Stimulated activated CD8-positive, alpha-beta memory T cell treated with anti-CD3 and anti-CD28 coated beads, Interleukin-4, amount 100 ng/mL, for 48 hours (primary cell): ENCODE data around the gene NAT10.
"Not testable (repeated sequence)": the region's sequence is repeated elsewhere in the genome, so short reads cannot be mapped to it uniquely, and the experiment has no call there.

Experiments
- DNase-seq: peaks from one replicate; pipeline ENCODE4 v3.0.0-alpha.2; 2020

Gene NAT10

DNA sequence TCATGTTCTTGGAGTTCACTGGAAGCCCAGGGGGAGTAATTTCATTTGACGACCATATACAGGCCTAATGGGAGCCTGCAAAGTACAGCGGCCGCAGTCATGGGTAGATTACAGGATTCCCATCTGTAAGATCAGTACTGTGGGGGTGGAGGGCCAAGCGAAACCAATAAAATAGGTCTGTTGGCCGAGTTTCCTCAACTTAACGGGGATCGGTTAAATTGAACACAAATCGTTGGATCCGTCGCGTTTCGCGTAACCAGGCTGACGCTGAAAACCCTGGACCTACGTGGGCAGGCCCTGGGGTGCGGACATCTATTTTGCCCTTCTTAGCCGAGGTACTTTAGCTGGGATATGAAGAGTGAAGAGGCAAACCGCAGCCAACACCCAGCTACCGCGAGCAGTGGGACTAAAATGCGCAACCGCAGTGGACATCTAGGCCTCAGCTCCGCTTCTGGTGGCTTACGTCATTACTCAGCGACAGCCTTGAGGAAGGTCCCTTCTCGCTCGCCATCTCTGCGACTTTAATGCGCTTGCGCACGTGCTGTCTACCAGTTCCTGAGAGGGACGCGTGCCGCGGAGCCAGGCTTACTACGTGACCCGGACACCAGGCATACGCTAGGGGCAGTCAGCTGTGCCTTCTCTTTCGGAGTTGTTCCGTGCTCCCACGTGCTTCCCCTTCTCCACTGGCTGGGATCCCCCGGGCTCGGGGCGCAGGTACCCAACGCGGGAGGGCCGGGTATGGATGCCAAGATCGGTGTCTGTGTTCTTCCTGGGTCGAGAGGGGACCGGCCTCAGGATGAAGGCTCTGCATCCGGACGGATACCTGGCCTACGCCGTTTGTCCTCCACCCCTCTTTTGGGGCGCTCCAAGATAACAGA lies at the start of gene NAT10:
Gene NAT10 (plus strand): TSS at position 551 of the 878 bp plus-strand sequence. CDS start 2,597 bp downstream, outside the sequence.
- peak; percentile 99 for DNase-seq

DNA sequence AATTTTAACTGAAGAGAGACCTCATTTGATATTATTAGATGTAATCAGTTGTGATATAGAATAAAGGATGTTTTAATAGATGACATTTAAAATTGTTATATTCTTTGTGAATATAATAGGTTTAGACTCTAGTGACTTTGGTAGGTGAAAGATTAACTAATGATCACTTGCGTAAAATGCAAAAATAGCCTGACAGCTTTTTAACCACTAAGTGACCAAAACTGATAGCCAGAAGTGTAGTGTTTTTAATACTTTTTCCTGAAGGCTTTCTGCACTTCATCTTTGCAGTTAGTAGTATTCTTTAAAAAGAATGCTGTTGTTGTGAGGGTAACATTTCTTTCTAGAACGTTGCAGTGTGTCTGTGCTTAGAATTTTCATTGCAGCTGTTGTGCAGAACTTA lies 48.8 kb upstream of the NAT10 start:
- no peak for DNase-seq

DNA sequence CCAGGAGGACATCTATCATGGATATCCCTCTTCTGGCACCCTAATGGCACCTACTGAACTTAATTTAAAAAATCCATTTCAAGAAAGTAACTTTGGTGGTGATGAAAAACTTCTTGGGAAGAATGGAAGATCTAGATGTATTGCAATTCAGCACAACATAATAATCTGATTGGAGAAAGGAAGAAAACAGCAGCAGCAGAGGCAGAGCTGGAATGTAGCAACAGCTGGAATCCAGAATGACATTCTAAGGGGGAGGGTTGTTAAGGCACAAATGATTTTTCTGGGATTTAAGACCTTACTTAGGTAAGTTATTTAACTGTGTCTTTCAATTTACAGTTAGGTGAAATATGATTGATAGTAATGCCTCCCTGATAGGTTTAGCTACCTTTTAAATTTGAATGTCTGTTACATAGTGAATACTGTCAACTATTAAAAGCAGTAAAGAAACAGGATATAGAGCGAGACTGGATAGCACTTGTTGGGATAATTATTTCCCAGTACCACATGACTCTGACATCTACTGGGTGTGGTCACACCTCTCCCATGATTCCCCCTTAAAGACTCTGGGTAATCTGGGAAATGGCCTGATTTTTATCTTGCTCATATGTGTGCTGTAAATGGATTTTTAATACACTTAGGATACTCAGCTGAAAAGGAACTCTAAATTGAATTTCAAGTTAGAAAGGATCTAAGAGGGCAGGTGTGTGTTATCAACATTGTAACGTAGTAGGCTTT lies 42.2 kb upstream of the NAT10 start:
- DNase-seq = no peak

DNA sequence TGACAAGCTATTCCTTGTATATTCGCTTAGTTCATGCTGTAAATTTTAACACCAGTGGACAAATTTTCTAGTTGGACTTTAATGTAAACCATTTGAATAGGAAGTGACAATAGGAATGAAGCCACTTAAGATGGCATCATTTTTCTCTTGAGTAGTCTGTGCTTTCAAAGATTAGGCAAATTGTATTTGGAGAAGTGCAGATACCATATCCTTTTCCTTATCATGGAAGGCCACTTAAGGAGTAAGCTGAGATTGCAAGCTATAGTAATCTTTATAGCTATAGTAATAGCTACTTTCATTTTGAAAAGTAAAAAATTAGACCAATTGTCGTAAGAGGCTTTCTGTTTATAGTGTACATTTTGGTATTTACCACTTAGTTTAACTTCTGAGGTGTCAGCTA lies 41.1 kb upstream of the NAT10 start:
- DNase-seq = no peak

DNA sequence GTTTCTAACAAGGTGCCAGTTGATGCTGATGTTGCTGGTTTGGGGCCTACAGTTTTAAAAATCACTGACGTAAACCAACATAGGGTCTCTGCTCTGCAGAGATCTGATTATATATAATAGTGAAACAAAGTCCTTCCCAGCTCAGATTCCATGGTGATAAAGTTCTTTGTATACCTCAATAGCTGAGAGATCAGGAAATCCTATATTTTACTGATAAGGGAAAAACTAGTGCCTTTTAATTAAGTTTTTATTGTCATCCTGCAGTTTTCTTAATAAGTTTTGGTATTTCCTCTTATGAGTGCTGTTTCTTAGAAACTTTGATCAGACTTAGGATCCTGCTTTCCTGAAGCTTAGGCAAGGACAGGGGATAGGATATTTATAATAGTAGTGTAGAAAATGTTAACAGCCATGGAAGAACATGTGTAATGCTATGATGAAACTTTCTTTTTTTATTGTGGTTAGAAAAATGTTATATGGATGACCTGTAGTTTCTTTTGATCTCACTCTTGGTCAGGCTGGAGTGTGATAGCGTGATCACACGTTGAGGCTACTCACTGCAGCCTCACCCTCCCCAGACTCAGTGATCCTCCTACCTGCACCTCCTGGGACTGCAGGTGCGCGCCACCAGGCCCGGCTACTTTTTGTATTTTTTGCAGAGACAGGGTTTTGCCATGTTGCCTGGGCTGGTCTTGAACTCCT lies 39.8 kb upstream of the NAT10 start:
- DNase-seq = peak; percentile 39

DNA sequence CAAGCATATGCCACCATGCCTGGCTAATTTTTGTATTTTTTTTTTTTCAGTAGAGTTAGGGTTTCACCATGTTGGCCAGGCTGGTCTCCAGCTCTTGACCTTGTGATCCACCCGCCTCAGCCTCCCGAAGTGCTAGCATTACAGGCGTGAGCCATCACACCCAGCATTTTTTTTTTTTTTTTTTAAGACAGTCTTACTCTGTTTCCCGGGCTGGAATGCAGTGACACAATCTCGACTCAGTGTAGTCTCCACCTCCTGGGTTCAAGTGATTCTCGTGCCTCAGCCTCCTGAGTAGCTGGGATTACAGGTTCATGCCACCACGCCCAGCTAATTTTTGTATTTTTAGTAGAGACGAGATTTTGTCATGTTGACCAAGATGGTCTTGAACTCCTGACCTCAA lies 38.7 kb upstream of the NAT10 start:
- not testable (repeated sequence) for DNase-seq

DNA sequence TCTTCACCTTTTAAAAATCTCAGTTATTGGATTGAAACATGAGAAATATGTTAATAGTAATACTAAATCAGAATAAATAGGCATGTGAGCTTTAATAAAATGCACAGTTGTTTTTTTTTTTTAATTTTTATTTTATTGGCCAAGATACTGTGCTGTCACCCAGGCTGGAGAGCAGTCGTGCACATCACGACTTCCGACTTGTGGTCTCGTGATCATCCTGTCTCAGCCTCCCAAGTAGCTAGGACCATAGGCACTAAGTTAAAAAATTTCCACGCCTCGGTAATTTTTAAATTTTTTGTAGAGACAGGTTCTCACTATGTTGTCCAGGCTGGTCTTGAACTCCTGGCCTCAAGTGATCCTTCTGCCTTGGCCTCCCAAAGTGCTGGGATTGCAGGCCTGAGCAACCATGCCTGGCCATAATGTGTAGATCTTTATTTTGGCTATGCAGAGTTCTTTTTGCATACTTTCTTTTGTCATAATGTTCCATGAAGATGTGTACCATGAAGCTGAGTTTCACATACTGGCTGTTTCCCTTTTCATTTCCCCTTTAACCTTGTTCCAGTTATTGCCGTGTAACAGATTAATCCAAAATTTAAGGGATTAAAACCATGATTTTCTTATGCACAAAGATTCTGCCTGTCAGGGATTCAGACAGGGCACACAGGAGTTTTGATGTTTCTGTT lies 37.9 kb upstream of the NAT10 start:
- DNase-seq = no peak

DNA sequence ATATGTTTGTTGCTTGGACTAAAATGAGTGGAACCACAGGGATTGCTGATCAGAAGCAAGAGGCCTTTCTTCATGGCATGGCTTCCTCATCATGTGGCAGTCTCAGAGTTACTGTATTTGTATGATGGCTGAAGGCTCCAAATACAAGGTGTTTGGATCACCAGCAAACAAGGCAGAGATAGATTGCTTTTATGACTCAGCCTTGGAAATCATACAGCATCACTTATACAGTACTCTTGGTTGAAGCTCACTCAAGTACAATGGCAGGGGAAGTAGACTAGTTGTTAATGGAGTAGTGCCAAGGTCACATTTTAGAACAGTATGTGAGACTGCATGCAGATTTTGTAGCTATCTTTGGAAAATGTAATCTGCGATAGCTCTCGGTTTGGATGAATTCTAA lies 37.3 kb upstream of the NAT10 start:
- DNase-seq = no peak

DNA sequence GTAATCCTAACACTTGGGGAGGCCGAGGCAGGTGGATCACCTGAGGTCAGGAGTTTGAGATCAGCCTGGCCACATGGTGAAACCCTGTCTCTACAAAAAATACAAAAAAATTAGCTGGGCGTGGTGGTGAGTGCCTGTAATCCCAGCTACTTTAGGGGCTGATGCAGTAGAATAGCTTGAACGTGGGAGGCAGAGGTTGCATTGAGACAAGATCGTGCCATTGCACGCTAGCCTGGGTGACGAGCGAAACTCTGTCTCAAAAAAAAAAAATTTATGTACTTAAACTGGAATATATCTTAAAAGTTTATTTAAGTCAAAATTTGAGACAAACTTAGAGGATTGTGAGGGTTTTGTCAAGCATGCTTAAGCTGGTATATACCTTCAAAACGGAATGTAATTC lies 34.1 kb upstream of the NAT10 start:
- DNase-seq = not testable (repeated sequence)

DNA sequence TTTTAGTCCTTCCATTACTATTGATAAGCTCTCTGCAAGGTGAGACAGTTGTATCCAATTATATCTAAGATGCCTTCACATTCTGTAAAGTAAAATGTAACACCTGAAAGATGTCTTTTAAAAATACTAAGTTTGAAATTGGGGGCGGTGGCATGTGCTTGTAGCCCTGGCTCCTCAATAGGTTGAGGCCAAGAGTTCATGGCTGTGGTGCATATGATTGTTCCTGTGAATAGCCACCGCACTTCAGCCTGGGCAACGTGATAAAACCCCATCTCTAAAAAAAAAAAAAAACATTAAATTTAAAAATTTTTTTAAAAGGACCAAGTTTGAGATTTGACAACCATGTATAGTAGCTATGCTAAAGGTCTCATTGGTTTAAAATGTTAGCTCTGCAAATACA lies 33.4 kb upstream of the NAT10 start:
- no peak for DNase-seq

DNA sequence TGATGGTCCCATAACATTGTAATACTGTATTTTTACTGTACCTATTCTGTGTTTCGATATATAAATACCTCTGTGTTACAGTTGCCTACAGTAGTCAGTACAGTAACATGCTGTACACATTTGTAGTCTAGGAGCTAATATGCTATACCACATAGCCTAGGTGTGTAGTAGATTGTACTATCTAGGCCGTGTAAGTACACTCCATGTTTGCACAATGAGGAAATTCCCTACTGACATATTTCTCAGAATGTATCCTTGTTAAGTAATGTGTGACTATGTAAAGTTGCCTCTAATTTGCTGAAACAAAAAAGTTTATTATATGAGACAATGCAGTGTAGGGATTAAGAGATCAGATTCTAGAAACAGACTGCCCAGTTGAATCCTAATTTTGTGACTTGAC lies 32.6 kb upstream of the NAT10 start:
- DNase-seq = no peak

DNA sequence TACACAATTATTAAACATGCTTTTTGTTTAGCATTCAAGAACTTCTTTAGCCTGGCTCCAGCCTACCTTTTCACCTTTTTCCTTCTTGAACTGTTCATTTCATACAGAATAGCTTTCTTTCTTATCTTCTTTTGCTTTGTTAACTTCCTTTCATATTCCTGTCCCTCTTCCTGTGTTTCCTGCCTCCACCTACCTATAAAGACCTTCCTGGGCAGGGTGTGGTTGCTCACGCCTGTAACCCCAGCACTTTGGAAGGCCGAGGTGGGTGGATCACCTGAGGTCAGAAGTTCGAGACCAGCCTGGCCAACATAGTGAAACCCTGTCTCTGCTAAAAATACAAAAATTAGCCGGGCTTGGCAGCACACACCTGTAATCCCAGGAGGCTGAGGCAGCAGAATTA lies 31.0 kb upstream of the NAT10 start:
- DNase-seq = no peak

DNA sequence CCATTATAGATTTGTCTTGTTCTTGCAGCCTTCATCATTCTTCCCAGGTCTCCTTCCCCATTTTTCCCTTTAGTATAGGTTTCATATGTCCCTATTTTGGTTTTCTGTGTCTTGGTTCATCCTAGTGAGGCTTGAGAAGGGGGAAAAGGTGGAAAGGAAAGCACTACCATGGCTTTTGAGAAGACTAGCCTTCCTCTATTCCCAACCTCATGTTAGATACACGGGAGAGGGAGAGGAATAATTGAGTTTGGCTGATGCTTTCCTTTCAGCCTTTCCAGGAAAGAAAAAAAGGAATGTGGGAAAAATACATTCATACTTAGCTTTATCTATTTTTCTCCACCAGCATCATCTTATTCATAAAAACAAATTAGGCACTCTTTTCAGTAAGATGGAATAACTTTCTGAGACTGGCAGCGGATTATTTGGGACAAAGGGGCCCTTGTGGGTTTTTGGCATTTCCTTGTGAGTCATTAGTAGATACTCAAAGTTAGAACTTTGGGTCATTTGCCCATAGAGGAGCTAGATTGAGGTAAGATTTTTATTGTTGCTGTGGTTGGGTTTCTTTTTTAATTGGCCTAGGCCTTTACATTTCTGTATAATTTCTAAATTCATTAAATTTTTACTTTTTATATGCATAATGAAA lies 30.1 kb upstream of the NAT10 start:
- no peak for DNase-seq

DNA sequence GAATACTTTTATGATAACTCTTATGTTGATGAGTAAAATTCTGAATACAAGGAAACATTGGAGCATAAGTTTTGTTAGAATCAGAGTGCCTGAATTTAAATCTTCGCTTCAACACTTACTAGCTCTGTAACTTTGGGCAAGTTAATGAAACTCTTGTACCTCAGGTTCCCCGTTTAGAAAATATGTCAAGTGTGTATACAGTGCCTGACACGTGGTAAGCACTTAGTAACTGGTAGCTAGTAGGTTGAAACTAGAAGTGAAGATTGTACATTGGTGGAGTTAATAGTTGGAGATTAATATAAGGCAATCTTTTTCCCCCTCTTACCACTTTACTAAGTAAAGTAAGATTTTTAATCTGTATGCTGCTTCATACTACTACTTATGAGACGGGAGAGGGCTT lies 24.8 kb upstream of the NAT10 start:
- DNase-seq = no peak

DNA sequence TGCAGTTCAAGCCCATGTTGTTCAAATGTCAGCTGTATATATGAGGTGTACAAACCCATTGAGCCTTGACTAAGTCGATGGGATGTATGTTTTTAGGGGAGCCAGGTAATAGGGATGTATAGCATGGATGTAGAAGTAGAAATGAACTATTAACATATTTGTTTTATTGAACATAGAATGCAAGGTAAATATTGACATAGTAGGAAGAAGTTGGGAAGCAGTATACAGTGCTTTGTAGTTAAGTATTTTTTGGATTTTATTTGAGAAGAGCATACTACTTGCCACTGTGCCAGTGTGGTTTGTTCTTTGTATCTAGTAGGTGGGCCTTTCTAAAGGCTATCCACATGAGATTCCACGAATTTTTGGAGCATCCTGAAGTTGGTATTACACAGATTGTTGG lies 20.8 kb upstream of the NAT10 start:
- DNase-seq = no peak

DNA sequence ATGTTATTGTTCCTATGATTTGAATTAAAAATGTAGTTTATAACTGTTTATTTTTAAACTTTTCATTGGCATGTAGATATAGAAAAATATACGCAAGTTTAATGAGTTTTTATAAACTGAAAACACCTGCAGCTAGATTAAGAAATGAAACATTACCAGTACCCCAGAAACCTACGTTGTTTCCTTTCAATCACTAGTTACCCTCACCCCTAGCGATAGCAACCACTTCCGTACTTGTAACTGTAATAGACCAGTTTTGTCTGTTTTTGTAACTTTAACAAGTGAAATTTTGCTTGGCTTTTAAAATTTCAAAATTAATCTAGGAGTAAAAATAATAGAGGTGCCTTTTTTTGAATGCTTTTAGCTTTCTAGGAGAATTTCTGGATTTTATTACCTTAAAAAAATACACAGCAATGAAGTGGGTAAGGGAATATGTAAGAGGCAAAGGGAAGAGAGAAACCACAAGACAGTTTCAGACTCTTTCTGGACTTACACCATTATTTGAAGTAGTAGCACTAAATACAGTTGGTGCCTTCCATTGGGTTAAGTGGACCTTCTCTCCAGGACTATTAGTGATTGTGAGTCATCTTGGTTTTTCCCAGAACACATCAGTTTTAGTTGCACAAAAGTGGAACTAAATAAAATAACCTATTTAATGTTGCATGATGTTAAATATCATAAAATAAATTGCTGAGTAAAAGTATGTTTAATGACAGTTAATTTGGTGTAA lies 18.7 kb upstream of the NAT10 start:
- DNase-seq = no peak

DNA sequence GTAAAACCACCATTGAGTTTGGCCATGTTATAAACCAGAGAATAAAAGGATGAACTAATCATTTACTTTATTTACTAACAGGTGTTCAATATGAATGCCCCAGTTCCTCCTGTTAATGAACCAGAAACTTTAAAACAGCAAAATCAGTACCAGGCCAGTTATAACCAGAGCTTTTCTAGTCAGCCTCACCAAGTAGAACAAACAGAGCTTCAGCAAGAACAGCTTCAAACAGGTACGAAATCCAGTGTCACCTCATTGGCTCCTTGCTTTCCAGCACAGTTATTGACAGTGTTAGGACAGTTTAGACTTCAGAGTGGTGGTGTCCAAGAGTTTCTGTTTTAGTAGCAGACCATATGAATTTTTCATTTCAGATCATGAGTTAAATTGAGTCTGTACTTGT lies 13.6 kb upstream of the NAT10 start:
- no peak for DNase-seq

DNA sequence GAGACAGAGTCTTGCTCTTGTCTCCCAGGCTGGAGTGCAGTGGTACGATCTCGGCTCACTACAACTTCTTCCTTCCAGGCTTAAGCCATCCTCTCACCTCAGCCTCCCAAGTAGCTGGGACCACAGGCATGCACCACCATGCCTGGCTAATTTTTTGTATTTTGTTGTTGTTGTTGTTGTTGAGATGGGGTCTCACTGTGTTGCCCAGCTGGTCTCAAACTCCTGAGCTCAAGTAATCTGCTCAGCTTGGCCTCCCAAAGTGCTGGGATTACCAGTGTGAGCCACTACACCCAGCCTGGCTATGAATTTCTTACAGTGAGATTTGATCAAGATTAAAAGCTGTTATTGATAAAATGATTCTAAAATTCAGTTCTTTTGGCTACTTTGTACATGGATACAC lies 10.5 kb upstream of the NAT10 start:
- DNase-seq = not testable (repeated sequence)

DNA sequence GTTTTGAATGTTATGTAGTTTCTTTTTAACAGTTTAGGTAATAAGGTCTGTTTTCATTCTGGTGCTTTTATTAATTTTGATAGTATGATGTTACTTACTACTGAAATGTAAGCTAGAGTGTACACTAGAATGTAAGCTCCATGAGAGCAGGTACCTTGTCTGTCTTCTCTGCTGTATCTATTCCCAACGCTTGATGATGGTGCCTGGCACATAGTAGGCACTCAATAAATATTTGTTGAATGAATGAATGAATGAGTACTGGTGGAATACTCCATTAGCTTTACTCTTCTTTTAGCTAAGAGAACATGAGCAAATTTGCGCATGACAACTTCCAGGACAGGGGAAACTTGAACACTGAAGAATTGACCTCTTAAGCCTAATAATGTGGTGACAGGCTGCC lies 6.6 kb upstream of the NAT10 start:
- DNase-seq = no peak

DNA sequence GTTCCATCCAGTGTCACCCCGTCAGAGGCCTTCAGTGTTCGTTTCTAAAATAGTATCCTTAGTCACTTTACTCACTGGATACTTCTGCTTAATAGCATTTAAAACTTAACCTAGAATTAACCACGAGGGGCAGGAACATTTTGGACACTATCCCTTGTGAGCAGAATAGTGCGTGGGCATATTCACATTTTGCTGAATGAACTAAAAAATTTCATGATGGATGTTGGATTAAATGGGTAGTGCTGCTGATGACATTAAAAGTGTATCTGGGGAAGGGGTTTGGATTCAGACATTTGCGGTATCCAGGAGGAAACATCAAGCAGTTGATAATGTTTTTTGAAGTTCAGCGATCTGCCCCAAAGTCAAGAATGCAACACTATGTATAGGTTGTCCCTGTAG lies 750 bp upstream of the NAT10 start:
- no peak for DNase-seq

DNA sequence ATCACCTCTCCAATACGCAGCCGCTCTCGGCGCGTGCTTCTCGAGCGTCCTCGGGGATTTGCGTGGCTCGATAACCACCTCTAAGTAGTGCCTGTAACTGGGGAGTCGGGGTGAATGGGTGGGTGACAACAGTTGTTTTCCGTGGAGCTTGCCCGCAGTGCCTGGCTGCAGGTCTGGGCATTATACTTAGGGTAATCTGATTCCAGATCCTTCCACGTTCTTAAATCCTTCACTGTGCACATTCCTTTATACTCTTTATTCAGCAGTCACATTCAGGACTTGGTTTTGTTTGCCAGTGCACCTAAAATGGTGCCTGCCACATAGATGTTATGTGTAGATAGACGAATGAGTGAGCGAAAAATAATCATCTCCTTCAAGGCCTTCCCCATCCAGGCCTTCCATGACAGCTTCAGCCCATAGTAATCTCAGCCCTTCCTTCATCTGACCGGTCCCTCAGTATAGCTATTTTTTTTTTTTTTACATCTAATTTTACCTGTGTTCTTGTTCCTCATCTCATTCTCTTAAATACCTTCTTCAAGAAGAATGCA lies 602 bp downstream of the NAT10 start:
- DNase-seq = no peak
